GM20431 (cell line): ENCODE measurements around the gene PTPRN2.

Experiments used
- in situ Hi-C: fragments of 300-500 bp; cut with MseI, MboI; formaldehyde crosslinking; loops from one replicate; pipeline ENCODE4 v1.15.0; 2020; ENCODE audit warnings: low sequenced_read_pairs; ENCODE audit not compliant: unreplicated experiment

PTPRN2 gene

GRCh38 chr7:158302274-158303070 lies 285.2 kb downstream of the PTPRN2 start:
- in situ Hi-C loops: no loop called here

GRCh38 chr7:158301207-158301606 lies 286.4 kb downstream of the PTPRN2 start:
- in situ Hi-C loops: no loop called here

GRCh38 chr7:158300427-158300826 lies 287.2 kb downstream of the PTPRN2 start:
- in situ Hi-C loops: no loop called here

DNA sequence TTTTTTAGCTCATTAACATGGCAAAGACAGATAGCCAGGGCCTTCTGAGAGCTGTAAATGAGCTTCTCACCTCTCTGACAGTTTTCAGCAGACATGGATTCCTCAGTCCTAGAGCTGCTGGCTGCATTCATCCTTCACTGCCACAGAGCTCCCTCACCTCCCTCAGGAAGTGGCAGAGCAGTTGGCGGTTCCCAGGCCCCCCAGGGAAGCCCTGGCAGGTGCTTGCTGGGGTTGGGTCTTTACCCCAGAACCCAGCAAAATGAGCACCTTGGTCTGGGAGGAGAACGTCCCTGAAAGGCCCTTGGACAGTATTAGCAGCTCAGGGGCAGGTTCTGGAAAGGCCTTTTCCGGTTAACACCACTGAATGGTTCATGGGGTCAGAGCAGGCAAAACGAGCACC lies 288.0 kb downstream of the PTPRN2 start:
- in situ Hi-C loops: loop anchor here (25.0 kb wide), 1 partner anchor 112 kb away; no protein-coding TSS in a partner anchor

DNA sequence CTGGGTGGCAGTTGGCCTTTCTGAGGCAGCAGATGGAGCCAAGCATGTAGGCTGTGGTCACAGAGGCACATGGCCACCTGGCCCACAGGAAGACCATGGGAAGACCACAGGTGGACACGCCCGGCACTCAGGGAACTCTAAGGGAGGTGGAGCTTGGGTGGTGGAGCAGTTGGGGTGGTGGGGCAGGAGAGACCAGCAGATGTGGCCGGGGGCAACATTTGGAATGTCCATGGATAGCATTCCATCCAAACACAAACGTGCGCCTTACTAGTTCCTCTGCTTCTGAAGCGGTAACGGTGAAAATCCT lies 290.9 kb downstream of the PTPRN2 start:
- in situ Hi-C loops: loop anchor here (25.0 kb wide), 1 partner anchor 109 kb away; no protein-coding TSS in a partner anchor

DNA sequence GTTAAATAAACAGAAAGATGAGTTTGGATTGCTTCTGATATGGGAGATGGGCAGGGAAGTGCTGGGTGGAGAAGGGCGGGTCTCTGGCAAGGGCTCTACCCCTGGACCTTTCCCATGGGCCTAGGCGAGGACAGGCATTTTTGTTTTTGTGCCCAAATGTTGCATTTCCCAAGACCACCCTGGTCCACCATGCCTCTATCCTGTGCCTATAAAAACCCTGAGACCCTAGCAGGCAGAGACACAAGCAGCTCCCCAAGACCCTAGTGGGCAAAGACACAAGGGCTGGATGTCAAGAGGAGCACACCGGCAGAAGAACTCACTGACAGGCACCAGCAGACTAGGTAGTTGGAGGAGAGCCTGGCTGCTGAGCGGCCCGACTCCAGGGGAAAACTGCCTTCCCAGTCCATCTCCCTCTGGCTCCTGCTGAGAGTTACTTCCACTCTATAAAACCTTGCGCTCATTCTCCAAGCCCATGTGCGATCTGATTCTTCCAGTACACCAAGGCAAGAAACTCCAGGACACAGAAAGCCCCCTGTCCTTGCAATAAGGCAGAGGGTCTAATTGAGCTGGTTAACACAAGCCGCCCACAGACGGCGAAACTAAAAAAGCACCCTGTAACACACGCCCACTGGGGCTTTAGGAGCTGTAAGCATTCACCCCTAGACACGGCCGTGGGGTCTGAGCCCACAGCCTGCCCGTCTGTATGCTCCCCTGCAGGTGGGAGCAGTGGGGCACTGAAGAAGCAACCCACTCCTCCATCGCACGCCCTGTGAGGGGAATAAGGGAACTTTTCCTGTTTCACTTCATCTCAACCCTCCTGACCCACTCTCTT lies 291.4 kb downstream of the PTPRN2 start:
- in situ Hi-C loops: loop anchor here (25.0 kb wide), 1 partner anchor 109 kb away; no protein-coding TSS in a partner anchor

GRCh38 chr7:158294468-158295215 lies 293.0 kb downstream of the PTPRN2 start:
- in situ Hi-C loops: loop anchor here (25.0 kb wide), 1 partner anchor 107 kb away; no protein-coding TSS in a partner anchor

GRCh38 chr7:158292948-158293347 lies 294.7 kb downstream of the PTPRN2 start:
- in situ Hi-C loops: loop anchor here (25.0 kb wide), 1 partner anchor 106 kb away; no protein-coding TSS in a partner anchor

- in situ Hi-C loops: loop anchor here (25.0 kb wide), 1 partner anchor 105 kb away; no protein-coding TSS in a partner anchor
Measured at GRCh38 chr7:158291998-158292397, 295.6 kb downstream of the PTPRN2 start.

GRCh38 chr7:158289761-158290523 lies 297.7 kb downstream of the PTPRN2 start:
- in situ Hi-C loops: loop anchor here (25.0 kb wide), 1 partner anchor 103 kb away; no protein-coding TSS in a partner anchor

DNA sequence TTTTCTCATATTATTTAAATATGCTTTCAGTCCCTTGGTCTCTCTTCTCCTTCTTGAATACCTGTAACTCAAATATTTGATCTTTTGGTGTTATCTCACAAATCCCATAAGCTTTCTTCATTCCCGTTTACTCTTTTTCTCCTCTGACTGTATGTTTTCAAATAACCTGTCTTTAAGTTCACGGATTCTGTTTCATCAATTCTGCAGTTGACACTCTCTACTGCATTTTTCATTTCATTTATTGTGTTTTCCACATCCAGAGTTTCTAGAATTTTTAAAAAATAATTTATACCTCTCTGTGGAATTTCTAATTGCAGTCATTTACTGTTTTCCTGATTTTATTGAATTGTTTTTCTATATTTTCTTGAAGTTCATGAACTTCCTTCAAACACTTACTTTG lies 298.4 kb downstream of the PTPRN2 start:
- in situ Hi-C loops: loop anchor here (25.0 kb wide), 1 partner anchor 102 kb away; no protein-coding TSS in a partner anchor

DNA sequence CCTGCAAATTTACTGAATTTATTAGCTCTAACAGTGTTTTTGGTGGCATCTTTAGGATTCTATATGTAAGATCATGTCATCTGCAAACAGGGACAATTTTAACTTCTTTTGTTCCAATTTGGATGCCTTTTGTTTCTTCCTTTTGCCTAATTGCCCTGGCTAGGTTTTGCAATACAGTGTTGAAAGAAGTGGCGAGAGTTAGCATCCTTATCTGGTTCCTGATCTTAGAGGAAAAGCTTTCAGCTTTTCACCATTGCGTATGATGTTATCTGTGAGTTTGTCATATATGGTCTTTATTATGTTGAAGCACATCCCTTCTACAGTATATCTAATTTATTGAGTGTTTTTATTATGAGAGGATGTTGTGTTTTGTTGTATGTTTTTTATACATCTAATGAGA lies 301.4 kb downstream of the PTPRN2 start:
- in situ Hi-C loops: loop anchor here (25.0 kb wide), 1 partner anchor 99 kb away; no protein-coding TSS in a partner anchor

- in situ Hi-C loops: loop anchor here (25.0 kb wide), 1 partner anchor 98 kb away; no protein-coding TSS in a partner anchor
Measured at GRCh38 chr7:158285383-158285770, 302.2 kb downstream of the PTPRN2 start.

- in situ Hi-C loops: loop anchor here (25.0 kb wide), 1 partner anchor 97 kb away; no protein-coding TSS in a partner anchor
Measured at GRCh38 chr7:158284617-158285382, 302.8 kb downstream of the PTPRN2 start.

DNA sequence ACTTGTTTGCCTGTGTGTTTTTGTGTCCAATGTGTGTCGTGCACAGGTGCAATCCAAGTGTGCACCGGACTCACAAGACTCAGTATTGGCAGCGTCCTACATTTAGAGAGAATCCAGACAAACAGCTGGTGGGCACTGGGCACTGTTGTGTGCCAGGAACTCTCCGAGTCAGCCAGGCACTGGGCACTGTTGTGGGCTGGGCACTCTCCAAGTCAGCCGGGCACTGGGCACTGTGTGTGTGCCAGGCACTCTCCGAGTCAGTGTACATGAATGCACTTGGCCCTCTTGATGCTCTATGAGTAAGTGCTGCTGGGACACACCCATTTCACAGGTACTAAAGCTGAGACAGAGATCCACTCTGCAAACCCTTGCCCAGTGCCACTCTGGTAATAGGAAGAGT lies 303.5 kb downstream of the PTPRN2 start:
- in situ Hi-C loops: loop anchor here (25.0 kb wide), 1 partner anchor 97 kb away; no protein-coding TSS in a partner anchor

DNA sequence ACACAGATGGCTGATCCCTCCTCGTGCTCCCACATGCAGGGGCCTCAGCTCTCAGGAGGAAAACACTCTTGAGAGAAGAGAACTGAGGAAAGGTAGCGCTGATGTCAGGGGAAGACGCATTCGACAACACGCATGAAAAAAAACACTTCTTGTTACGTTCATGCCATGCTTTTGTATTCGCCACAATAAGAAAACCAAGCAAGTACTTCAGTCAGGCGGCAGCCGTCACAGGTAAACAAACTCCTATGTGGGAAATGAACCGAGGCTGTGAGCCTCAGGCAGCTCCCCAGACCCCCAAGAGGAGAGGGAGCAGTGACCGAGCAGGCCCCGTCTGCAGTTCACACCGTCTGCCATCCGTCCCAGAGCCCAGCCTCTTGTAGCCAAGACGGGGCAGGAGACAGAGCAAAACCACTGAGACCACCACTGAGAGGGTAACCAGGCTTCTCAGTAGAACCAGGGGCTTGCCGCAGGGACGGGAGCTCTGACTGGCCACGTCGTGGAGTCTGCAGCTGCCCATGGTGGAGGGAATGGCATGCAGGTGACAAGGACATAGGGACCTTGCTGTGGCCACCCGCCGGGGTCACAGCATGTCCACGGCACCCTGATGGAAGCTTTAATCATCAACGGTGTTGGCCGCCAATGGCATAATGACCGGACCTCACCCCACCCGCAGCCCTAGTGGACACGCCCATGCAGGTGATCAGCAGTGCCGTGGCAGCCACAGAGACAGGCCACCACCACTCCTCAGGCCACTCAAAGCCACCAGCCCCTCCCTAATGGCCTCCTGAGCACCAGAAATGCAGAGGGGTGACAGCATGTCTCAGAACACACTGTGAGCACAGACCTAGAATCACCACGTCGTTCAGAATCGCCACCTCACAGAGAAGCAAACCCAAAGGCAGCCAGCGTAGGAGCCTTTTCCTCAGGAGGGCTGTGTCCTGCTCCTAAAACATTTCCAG lies 304.3 kb downstream of the PTPRN2 start:
- in situ Hi-C loops: loop anchor here (25.0 kb wide), 1 partner anchor 96 kb away; no protein-coding TSS in a partner anchor

GRCh38 chr7:158282461-158283001 lies 305.1 kb downstream of the PTPRN2 start:
- in situ Hi-C loops: loop anchor here (25.0 kb wide), 1 partner anchor 95 kb away; no protein-coding TSS in a partner anchor
